HepG2 (cell line): Measurements from ENCODE around the gene SNRPD3. TPM values are rescaled to one million over a fixed set of nuclear protein-coding genes. Genes with fewer than 3 reads are reported as not detected.

Experiments used
- ATF4 ChIP-seq, 2 experiments: fragments of 450-650 bp in 1 of 2; sonication (generic) in 1 of 2; formaldehyde crosslinking; IDR thresholded peaks; 2 replicates each; pipeline versions ENCODE4 v1.5.0 to v1.8.0; 2020 to 2022; ENCODE audit warnings: mild to moderate bottlenecking in 1 of 2, missing genetic modification reagents in 1 of 2
- BRCA1 ChIP-seq: sonication (generic); formaldehyde crosslinking; IDR thresholded peaks from 2 replicates; pipeline ENCODE4 v1.4.0; 2020; ENCODE audit warnings: missing genetic modification reagents
- CSRNP1 ChIP-seq: sonication (generic); formaldehyde crosslinking; IDR thresholded peaks from 2 replicates; pipeline ENCODE4 v1.8.1; 2023; ENCODE audit warnings: mild to moderate bottlenecking, missing genetic modification reagents
- FOXP4 ChIP-seq: sonication (generic); formaldehyde crosslinking; IDR thresholded peaks from 2 replicates; pipeline ENCODE4 v1.4.0; 2020; ENCODE audit warnings: missing genetic modification reagents
- PRMT3 ChIP-seq: sonication (generic); formaldehyde crosslinking; IDR thresholded peaks from 2 replicates; pipeline ENCODE4 v1.8.1; 2022; ENCODE audit warnings: low read depth, mild to moderate bottlenecking, moderate library complexity, missing genetic modification reagents, borderline replicate concordance
- TFE3 ChIP-seq: IDR thresholded peaks from 2 replicates; pipeline ENCODE4 v1.6.1; 2016
- ZNF318 ChIP-seq: sonication (generic); formaldehyde crosslinking; IDR thresholded peaks from 2 replicates; pipeline ENCODE4 v1.4.0; 2020; ENCODE audit warnings: mild to moderate bottlenecking, missing genetic modification reagents
- polyA plus RNA-seq, 8 experiments: library from polyadenylated mRNA; depleted of rRNA in 3 of 8; stranded (reverse) in 7 of 8; unstranded in 1 of 8; fragments of >200 nt; fragmentation: Illumina TruSeq in 4 of 8; extraction: Trizol in 4 of 8; gene quantifications; 2 replicates each; pipeline versions ENCODE4 v1.2.1 to v1.2.3, GENCODE V29; 2011 to 2016; ENCODE audit warnings: low read depth in 4 of 8, missing spikeins in 1 of 8, mixed read lengths in 1 of 8; ENCODE audit not compliant: insufficient read depth in 1 of 8
- total RNA-seq, 5 experiments: library from RNA; depleted of rRNA; stranded (reverse); fragments of >200 nt; fragmentation: Illumina TruSeq; extraction: Trizol; gene quantifications; 2 replicates each; pipeline ENCODE4 v1.2.3, GENCODE V29; 2016; ENCODE audit warnings: low read depth in 1 of 5

The SNRPD3 gene
- total and polyA plus RNA-seq, 2 of the 13 experiments (the other 11 are each of a cell fraction or from before 2014, with no cell fraction given), result 110 to 209 TPM

- TF ChIP-seq ZNF318 (CRISPR knock-in tag) (no peak), FOXP4 (CRISPR knock-in tag) (peak; percentile 84), PRMT3 (CRISPR knock-in tag) (no peak), TFE3 (0 out of 2 replicates have a peak, but pooled peaks have one; percentile 20), ATF4 (CRISPR knock-in tag; IDR thresholded peaks at IDR 0.05) (no peak), CSRNP1 (CRISPR knock-in tag) (no peak), BRCA1 (CRISPR knock-in tag) (no peak)
Measured at GRCh38 chr22:24593836-24594568, 38.2 kb downstream of the SNRPD3 start (continued).
